SH-SY5Y (cell line): Measurements from ENCODE around the gene TSPAN15.

ENCODE experiments used
- GATA2 ChIP-seq: IDR thresholded peaks from 2 replicates; pipeline ENCODE4 v1.6.1; 2011; ENCODE audit warnings: mild to moderate bottlenecking, low read depth, low read length
- GATA3 ChIP-seq: IDR thresholded peaks from 2 replicates; pipeline ENCODE4 v1.6.1; 2011; ENCODE audit warnings: low read depth, mild to moderate bottlenecking, low read length, moderate library complexity

- TF ChIP-seq GATA2 (no peak), GATA3 (no peak)
These were observed 37.9 kb upstream of the TSPAN15 start for GRCh38 chr10:69413221-69413865.
